GM19455 (cell line): ENCODE measurements around the gene C4orf46.
"Not testable (repeated sequence)": the region's sequence is repeated elsewhere in the genome, so short reads cannot be mapped to it uniquely, and the experiment has no call there.

ENCODE experiments used
- ATAC-seq: cut with Tn5 transposase; IDR thresholded peaks from one replicate; pipeline ENCODE4 v1.9.1; 2021; ENCODE audit not compliant: unreplicated experiment

C4orf46 gene

DNA sequence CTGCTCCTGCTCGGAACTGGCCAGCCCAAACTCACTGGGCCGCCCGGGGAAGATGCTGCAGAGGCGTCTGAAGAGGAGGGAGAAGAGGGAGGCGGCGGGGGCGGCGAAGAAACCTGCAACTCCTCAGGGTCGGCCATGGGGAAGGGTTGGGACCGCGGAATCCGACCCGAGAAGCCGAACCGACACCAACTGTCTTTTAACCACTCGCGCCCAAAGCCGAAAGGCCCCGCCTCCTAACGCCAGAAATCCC, at the start of gene C4orf46:
Gene C4orf46 (minus strand): TSS at position 223 of the 250 bp plus-strand sequence. CDS start 86 bp downstream, at position 137.
- ATAC-seq = no peak

DNA sequence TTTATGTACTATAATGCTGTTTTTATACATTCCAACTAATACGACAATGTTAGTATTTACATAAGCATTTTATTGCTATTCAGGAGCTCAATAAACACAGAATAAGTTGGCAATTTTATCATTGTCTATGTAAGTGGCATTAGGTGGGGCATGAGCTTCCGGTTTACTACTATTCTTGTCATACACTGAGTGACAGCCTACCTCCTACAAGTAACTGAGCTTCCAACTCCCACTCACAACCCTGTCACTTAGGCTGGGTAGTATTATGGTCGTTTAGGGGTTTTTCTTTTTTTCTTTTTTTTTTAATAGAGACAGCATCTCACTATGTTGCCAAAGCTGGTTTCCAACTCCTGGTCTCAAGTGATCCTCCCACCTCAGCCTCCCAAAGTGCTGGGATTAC, 44.1 kb upstream of the C4orf46 start:
- no peak for ATAC-seq

DNA sequence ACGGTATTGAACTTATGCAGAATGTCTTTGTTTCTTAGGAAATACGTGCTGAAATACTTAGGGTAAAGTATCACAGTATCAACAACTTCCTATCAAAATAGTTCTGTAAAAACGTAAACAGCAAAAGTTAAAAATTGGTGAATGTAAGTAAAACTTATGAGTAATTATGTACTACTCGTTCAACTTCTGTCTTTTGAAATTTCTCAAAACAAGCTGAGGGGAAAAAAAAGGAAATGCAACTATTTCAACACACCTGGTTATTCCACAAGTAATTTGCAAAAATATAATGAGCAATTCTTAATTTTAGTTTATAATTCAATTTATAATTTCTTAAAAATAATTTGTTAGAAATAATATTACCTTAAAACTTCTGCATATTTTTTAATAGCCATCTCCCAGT, 43.2 kb upstream of the C4orf46 start:
- no peak for ATAC-seq

DNA sequence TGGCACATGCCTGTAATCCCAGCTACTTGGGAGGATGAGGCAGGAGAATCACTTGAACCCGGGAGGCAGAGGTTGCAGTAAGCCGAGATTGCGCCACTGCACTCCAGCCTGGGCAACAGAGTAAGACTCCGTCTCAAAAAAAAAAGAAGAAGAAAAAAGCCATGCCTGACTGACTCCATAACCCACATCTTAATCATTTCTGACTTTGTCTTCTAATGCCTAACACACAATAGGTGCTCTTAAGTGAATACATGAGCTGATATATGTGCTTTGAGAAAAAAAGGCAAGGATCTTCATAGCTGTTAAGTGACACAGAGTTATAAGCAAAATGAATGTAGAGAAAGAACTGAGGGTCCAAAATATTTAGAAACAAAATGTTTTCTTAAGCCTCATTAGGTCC, 40.9 kb upstream of the C4orf46 start:
- ATAC-seq = not testable (repeated sequence)

DNA sequence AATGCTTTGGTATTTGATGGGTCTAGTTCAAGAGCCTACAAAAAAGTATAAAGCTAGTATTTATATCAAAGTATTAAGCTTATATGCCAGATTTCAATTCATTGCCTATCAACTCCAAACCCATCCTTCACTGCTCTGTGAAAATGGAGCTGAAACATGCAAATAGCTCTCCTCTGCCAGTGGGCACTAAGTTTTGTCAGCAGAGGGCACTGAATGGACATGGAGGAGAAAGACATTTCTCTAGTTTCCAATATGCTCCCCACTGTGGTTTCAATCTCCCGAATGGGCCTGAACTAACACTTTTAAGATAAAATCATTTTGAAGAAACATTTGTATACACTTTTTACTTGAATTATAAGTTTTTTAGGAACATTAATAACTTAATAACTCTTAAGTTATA, 39.1 kb upstream of the C4orf46 start:
- no peak for ATAC-seq

DNA sequence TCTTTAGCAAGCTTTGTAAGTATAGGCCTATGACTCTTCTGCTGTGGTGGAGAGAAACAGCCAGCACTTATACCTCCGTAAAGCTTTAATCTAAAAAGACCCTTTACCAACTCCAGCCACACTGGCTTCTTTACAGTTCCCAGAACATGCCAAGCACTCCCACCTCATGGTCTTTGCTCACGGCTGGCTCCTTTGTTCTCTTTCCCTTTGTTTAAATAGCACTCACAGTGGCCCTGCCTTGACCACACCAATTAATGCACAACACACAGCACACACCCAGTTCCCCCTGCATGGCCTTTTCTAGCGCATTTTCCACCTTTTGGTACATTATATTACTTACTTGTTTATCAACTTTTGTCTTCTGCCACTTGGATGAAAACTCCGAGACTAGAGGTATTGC, 32.6 kb upstream of the C4orf46 start:
- no peak for ATAC-seq

DNA sequence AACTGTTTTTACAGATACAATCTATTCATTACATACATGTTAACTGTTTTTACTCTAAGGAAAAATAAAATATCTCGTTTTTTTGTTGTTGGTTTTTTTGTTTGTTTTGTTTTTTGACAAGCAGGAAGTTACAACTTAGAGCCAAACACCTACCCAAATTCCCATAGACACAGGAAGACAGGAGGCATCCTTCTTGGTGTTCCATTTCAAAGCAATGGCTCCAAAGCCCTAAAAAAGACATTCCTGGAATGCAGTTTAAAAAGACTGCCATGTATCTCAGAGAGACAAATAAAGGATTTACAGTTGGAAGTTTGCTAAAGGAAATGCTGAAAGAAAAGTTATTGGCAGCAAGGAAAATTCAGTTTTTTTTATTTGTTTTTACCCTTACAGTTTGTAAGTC, 17.1 kb upstream of the C4orf46 start:
- ATAC-seq = no peak

DNA sequence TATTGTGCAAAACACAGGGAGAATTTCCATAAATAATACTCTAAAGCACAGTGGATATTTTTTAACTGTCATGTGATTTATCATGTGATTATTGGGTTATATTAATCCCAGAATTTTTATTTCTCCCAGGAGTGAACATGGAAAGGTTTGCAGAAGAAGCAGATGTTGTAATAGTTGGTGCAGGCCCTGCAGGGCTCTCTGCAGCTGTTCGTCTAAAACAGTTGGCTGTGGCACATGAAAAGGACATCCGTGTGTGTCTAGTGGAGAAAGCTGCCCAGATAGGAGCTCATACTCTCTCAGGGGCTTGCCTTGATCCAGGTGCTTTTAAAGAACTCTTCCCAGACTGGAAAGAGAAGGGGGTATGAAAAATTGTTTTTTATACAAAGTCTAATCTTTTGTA, 10.4 kb upstream of the C4orf46 start:
- ATAC-seq = no peak

DNA sequence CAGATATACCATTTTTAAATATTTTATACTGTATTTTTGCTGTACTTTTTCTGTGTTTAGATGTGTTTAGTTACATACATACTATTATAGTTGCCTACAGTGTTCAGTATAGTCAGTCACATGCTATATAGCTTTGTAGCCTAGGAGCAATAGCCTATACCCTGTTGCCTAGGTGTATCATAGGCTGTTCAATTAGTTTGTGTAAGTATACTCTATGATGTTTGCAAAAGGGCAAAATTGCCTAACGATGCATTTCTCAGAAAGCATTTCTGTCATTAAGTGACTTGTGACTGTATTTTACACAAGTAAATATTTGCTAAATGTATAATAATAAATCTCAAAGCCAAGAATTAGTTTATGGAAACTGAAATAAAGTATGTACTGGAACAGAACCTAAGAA, 9.9 kb upstream of the C4orf46 start:
- no peak for ATAC-seq

DNA sequence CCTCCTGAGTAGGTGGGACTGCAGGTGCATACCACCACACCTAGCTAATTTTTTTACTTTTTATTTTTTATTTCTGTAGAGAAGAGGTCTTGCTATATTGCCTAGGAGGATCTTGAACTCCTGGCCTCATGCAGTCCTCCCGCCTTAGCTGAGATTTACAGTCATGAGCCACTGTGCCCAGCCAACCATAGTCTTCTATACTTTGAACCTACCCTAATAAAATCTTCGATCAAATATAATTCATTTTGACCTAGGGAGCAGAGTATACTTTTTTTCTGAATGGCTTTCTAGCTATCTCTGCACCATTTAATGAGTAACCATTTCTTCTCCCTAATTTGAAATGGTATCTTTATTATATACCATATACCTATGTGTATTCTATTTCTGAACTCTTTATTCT, 7.1 kb upstream of the C4orf46 start:
- no peak for ATAC-seq

DNA sequence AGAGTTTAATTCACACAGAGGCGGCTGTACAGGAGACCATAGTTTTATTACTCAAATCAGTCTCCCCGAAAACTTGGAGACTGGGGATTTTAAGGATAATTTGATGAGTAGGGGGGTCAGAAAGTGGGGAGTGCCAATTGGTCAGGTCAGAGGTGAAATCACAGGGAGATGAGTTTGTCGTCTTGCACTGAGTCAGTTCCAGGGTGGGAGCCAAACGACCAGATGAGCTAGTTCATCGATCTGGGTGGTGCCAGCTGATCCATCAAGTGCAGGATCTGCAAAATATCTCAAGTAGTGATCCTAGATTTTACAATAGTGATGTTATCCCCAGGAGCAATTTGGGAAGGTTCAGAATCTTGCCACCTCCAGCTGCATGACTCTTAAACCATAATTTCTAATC, 4.4 kb upstream of the C4orf46 start:
- no peak for ATAC-seq

DNA sequence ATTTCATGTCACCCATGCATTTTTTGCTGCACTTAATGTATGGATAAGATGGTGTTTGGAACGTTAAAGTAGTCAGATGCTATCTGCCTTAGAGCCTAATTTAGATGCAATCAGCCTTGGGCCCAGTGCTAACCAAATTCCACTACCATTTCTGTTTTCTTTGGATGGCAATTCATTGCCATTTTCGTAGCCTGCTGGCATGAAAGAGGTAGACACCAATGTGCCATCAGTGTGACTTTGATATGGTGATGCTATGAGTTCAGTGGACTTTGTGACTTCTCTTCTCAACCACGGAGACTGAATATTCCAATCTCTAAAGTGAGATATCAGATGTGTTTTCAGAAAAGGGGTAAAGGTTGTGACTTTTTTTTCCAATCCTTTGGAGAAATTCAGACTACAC, 1.9 kb upstream of the C4orf46 start:
- no peak for ATAC-seq

DNA sequence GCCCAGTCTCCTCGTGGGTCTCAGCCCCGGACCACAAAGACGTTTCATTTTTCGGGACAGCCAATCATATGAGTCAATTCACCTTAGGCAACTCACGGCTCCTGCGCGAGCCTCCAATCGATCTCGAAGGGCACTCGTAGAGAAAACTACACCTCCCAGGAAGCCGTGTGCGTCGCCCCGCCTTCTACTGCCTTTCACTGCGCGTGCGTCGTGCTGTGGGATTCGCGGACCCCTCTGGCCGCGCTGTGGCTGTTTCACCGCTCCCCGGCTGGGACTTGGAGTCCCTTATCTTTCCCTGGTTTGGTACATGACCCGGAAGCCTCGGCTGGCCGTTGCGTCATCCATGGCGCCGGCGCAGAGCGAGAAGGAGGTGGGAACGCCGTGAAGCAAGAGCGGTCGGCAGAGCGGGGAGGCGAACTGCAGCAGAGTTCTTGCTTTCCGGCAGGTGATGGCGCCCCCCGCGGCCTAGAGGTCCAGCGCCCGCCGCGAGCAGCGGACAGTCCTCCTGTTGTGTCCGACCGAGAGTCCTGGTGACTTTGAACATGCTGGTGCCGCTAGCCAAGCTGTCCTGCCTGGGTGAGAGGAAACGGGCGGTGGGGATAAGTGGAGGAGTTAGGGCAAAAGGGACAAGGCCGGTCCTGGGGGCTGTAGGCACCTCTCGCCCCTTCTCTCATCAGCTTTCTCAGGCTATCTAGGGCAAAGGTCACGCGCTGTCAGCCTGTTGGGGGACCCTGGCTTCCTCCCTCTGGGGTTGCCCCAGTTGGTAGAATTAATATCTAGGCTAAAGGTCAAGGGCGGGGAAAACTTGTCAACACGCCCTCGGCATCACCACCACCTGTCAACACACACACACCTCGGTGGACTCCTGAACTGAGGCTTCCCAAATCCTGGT, 474 bp upstream of the C4orf46 start, which contains the start of gene ETFDH:
Gene ETFDH (plus strand): TSS at position 382 of the 892 bp plus-strand sequence. CDS start 161 bp downstream, at position 543.
- peak; percentile 88 for ATAC-seq

DNA sequence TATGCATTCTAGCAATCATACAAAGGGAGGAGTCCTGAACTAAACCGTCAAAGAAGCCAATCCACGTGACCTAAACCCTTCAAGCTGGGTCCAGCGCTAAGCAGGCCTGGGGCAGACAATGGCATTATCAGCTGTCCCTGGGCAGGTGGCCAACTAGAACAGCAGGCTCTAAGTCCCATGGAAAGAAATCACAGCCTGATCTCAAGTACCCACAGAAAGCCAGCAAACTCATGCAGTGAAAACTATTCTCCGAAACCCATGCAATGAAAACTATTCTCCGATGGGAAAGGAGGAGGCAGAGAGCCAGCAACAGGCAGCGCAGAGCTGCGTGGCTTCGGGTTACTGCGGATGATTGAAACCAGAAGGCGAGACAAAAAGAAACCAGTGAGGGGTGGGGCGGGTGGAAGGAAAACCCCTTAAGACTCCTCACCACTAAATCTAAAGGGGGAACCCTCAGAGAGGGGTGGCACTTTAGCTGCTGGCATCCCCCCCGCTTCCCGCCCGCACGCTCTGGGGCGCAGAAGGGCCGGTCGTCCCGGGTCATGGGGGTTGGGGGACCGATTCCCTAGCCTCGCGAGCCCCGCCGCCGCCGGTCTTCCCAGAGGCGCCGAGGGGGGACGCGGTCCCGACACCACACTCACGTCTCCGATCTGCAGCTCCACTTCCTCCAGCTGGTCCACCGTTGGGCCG, 567 bp downstream of the C4orf46 start:
- ATAC-seq = peak; percentile 25

DNA sequence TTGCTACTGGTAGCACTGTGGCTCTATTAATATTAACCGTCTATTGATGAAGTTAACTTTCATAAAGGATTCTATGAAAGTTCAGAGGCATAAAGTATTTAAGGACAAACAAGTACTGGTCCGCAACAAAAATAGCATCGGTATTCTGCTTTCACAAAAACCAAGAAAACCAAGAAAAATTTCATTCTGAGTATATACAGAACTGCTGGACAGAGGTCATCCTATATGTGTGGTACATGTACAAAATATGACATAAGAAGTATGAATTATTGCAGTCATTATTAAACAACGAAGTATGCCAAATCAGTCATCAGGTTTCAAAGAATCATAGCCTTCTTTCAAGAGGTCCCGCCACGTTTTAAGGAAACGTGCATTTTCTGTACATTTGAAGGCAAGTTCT, 2.4 kb downstream of the C4orf46 start:
- ATAC-seq = no peak

DNA sequence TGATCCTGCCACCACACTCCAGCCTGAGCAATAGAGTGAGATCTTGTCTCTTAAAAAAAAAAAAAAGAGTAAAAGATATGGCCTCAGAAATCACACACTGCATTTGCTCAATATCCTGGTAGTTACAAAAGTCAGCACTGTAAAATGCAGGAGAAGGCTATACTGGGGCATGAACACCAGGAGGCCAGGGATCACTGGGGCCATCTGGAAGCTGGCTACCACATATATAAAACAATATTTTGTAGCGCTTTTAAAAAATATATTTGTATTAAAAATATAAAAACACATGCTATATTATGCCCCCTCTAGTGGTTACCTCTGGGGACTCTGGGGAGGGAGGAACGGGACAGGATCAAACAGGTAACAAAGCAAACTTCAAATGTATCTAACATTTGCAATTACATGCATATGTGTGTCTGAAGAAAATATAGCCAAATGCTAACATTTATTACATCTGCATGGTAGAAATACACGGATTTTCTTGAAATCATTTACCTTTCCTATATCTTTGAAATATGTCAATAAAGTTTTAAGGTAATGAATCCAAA, 4.0 kb downstream of the C4orf46 start:
- ATAC-seq = no peak

DNA sequence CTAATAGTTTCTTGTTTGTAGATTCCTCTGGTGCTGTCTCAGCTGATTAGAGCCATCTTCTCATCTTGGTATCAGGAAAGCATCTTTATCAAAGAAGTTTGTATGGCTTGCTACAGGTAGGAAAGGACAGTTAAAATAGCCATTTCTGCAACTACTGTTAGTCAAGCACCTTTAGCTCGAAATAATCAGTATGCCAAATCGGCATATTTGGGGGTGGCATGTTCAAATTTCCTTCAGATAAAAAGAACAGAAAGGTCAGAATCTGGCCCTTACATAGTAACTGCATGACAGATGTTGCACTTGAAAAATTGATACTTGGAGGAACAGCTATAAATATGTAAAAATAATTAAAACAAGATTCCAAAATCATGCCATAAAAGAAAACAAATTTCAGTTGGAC, 4.8 kb downstream of the C4orf46 start:
- ATAC-seq = no peak

DNA sequence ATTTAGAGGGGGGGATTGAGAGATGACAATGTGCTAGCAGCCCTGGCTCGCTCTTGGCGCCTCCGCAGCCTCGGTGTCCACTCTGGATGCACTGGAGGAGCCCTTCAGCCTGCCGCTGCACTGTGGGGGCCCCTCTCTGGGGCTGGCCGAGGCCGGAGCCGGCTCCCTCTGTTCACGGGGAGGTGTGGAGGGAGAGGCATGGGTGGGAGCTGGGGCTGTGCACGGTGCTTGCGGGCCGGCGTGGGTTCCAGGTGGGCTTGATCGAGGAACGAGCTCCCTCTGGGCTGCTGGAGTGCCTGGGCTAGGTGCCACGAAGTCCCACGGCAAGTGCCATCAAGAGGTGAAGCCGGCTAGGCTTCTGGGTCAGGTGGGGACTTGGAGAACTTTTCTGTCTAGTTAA, 6.9 kb downstream of the C4orf46 start:
- ATAC-seq = no peak

DNA sequence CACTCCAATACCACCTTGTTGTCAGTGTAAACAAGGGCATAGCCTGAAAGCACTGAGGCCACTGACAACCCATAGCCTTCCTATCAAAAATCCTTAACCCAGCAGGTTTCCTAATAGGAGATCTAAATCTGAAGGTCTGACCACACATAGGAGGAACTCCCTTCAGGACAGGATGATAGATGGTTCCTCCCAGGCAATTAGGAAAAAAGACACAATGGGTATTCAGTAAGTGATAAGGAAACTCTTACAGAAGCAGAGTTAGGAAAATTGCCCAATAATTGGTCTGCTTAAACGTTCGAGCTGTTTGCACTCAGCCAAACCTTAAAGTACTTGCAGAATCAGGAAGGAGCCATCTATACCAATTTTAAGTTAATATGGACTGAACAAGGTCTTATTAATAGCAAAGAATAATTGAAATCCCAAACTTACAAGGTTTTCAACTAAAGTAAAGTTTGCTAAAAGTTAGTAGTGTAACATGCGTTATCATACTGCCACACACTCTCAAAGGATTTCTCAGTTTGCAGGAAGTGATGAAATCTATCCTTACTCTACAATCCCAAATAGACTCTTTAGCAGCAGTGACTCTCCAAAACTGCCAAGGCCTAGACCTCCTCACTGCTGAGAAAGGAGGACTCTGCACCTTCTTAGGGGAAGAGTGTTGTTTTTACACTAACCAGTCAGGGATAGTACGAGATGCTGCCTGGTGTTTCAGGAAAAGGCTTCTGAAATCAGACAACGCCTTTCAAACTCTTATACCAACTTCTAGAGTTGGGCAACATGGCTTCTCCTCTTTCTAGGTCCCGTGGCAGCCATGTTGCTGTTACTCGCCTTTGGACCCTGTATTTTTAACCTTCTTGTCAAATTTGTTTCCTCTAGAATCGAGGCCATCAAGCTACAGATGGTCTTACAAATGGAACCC, 7.7 kb downstream of the C4orf46 start:
- ATAC-seq = not testable (repeated sequence)

DNA sequence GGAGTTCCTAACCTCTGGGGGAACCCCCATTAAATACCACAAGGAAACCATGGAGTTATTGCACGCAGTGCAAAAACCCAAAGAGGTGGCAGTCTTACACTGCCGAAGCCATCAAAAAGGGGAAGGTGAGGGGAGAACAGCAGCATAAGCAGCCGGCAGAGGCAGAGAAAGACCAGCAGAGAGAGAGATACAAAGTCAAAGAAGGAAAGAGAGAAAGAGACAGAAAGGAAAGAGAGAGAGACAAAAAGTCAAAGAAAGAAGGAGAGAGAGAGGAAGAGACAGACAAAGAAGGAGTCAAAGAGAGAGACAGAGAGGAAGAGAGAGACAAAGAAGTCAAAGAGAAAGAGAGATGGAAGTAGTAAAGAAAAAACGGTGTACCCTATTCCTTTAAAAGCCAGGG, 8.4 kb downstream of the C4orf46 start:
- ATAC-seq = not testable (repeated sequence)

DNA sequence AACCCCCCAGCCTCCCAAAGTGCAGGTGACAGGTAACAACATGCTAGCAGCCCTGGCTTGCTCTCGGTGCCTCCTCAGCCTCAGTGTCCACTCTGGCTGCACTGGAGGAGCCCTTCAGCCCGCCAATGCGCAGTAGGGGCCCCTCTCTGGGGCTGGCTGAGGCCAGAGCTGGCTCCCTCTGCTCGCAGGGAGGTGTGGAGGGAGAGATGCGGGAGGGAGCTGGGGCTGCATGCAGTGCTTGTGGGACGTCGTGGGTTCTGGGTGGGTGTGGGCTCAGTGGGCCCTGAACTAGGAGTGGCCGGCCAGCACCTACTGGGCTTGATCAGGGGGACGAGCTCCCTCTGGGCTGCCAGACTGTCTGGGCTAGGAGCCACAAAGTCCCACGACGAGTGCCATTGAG, 14.4 kb downstream of the C4orf46 start:
- no peak for ATAC-seq
